WTC11 (cell line): ENCODE results near the gene SPEN. TPM values are rescaled to one million over a fixed set of nuclear protein-coding genes. Genes with fewer than 3 reads are reported as not detected.

Experiments
- ATAC-seq: fragments of 200-7000 bp; cut with Tn5 transposase; 2 replicates; pipeline ENCODE4 v1.10.0; 2021; ENCODE audit warnings: mild to moderate bottlenecking, moderate library complexity
- CTCF ChIA-PET: fragments of 300-600 bp; sonication (Branson Sonifier 250); formaldehyde crosslinking; loops from one replicate; lab custom pipeline; 2021; ENCODE audit warnings: antibody characterized with exemption; lab: Charles Lee
- POLR2A ChIA-PET: fragments of 350-600 bp; sonication (Branson Sonifier 250); formaldehyde crosslinking; loops from one replicate; lab custom pipeline; 2021; ENCODE audit warnings: antibody characterized with exemption; lab: Charles Lee
- DNase-seq: peaks from one replicate; pipeline ENCODE4 v3.0.0; 2021; ENCODE audit warnings: low spot score
- H3K27ac Mint-ChIP-seq: 2 replicates; pipeline ENCODE4 v1.8.0; 2021; ENCODE audit warnings: mixed read lengths
- H3K27me3 Mint-ChIP-seq: 2 replicates; pipeline ENCODE4 v1.8.0; 2021; ENCODE audit warnings: low read depth, mild to moderate bottlenecking, moderate library complexity, mixed read lengths
- H3K36me3 Mint-ChIP-seq: 2 replicates; pipeline ENCODE4 v1.8.0; 2021; ENCODE audit warnings: mixed read lengths
- H3K4me1 Mint-ChIP-seq: 2 replicates; pipeline ENCODE4 v1.8.0; 2022; ENCODE audit warnings: mixed read lengths
- H3K4me3 Mint-ChIP-seq: 2 replicates; pipeline ENCODE4 v1.8.0; 2021; ENCODE audit warnings: mild to moderate bottlenecking, moderate library complexity, mixed read lengths
- H3K9me3 Mint-ChIP-seq: 2 replicates; pipeline ENCODE4 v1.8.0; 2021; ENCODE audit warnings: mixed read lengths
- CBFB ChIP-seq: sonication (generic); formaldehyde crosslinking; IDR thresholded peaks from 2 replicates; pipeline ENCODE4 v1.8.1; 2022; ENCODE audit warnings: mild to moderate bottlenecking, low read depth, missing genetic modification reagents
- GTF2I ChIP-seq: fragments of 250-450 bp; sonication (Bioruptor Pico); conservative IDR thresholded peaks from 2 replicates; pipeline ENCODE4 v1.4.0; 2021; ENCODE audit warnings: mild to moderate bottlenecking
- HMGA2 ChIP-seq: fragments of 250-450 bp; sonication (Bioruptor Pico); IDR thresholded peaks from 2 replicates; pipeline ENCODE4 v1.4.0; 2021; ENCODE audit warnings: mild to moderate bottlenecking, moderate library complexity
- MXD4 ChIP-seq: fragments of 250-450 bp; sonication (Bioruptor Pico); IDR thresholded peaks from 2 replicates; pipeline ENCODE4 v1.8.0; 2021; ENCODE audit warnings: mild to moderate bottlenecking, moderate library complexity, borderline replicate concordance
- NFE2L1 ChIP-seq: sonication (generic); formaldehyde crosslinking; IDR thresholded peaks from 2 replicates; pipeline ENCODE4 v1.8.1; 2023; ENCODE audit warnings: missing genetic modification reagents
- SMAD3 ChIP-seq: sonication (generic); formaldehyde crosslinking; IDR thresholded peaks from 2 replicates; pipeline ENCODE4 v1.8.0; 2022; ENCODE audit warnings: missing genetic modification reagents, mild to moderate bottlenecking, borderline replicate concordance
- TCF7 ChIP-seq: sonication (generic); formaldehyde crosslinking; IDR thresholded peaks from 2 replicates; pipeline ENCODE4 v1.8.0; 2022; ENCODE audit warnings: mild to moderate bottlenecking, low read depth, missing genetic modification reagents, moderate library complexity
- TEAD4 ChIP-seq: sonication (generic); formaldehyde crosslinking; IDR thresholded peaks from 2 replicates; pipeline ENCODE4 v1.8.0; 2022; ENCODE audit warnings: mild to moderate bottlenecking, missing genetic modification reagents
- ZBTB21 ChIP-seq: sonication (generic); formaldehyde crosslinking; IDR thresholded peaks from 2 replicates; pipeline ENCODE4 v1.8.1; 2023; ENCODE audit warnings: mild to moderate bottlenecking, missing genetic modification reagents, borderline replicate concordance
- ZNF232 ChIP-seq: sonication (generic); formaldehyde crosslinking; IDR thresholded peaks from 2 replicates; pipeline ENCODE4 v1.8.0; 2022; ENCODE audit warnings: mild to moderate bottlenecking, missing genetic modification reagents
- total RNA-seq: library from RNA; stranded (reverse); gene quantifications from 3 replicates; pipeline ENCODE4 v1.2.3, GENCODE V29; 2021
- TF ChIP-seq, protein P1 (sequence below): sonication (generic); formaldehyde crosslinking; IDR thresholded peaks from 2 replicates; pipeline ENCODE4 v1.8.1; 2022; ENCODE audit warnings: missing genetic modification reagents, borderline replicate concordance
- TF ChIP-seq, protein P2 (sequence below): sonication (generic); formaldehyde crosslinking; IDR thresholded peaks from 2 replicates; pipeline ENCODE4 v1.8.0; 2022; ENCODE audit warnings: mild to moderate bottlenecking, missing genetic modification reagents
- TF ChIP-seq, protein P3 (sequence below): fragments of 250-450 bp; sonication (Bioruptor Pico); IDR thresholded peaks from 2 replicates; pipeline ENCODE4 v1.9.0; 2021; ENCODE audit warnings: mild to moderate bottlenecking
- TF ChIP-seq, protein P4 (sequence below): sonication (generic); formaldehyde crosslinking; IDR thresholded peaks from 2 replicates; pipeline ENCODE4 v1.8.1; 2022; ENCODE audit warnings: mild to moderate bottlenecking, moderate library complexity, missing genetic modification reagents
- TF ChIP-seq, protein P5 (sequence below): sonication (generic); formaldehyde crosslinking; IDR thresholded peaks from 2 replicates; pipeline ENCODE4 v1.8.1; 2023; ENCODE audit warnings: mild to moderate bottlenecking, moderate library complexity, missing genetic modification reagents
- TF ChIP-seq, protein P6 (sequence below): sonication (generic); formaldehyde crosslinking; IDR thresholded peaks from 2 replicates; pipeline ENCODE4 v1.8.0; 2022; ENCODE audit warnings: missing genetic modification reagents
- TF ChIP-seq, protein P7 (sequence below): sonication (generic); formaldehyde crosslinking; IDR thresholded peaks from 2 replicates; pipeline ENCODE4 v1.8.1; 2022; ENCODE audit warnings: mild to moderate bottlenecking, missing genetic modification reagents, moderate library complexity, borderline replicate concordance
- TF ChIP-seq, protein P8 (sequence below): sonication (generic); formaldehyde crosslinking; IDR thresholded peaks from 2 replicates; pipeline ENCODE4 v1.8.1; 2023; ENCODE audit warnings: mild to moderate bottlenecking, missing genetic modification reagents, moderate library complexity

Gene SPEN
- total RNA-seq, 1 experiment from 2014 or later = 48.8 TPM

DNA sequence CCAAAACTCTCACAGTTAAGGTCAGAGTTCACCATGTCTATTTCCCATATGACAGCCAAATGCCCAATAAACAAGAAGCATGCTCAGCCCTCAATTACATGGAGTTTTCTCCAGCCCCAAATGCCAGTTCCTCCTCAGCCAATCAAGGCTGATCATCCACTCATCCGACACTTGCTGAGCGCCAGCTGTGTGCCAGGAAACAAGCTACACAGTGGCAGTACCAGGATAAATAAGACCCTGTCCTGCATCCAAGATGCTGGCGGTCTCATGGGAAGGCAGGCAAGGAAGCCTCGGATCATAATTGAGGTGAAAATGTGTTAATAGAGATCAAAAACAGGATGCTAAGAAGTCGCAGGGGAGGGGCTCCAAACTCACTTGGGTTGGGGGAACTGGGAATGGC lies 120.7 kb downstream of the SPEN start:
- H3K36me3 Mint-ChIP-seq = peaks cover 41% of the 10 kb centered on the region
- no peak for ATAC-seq
- CTCF ChIA-PET = interaction anchor here (0.7 kb wide), 1 partner anchor 152 kb away, joined by 4 read pairs; no protein-coding TSS in a partner anchor
- POLR2A ChIA-PET = no interaction called here
- H3K4me1 Mint-ChIP-seq = no peaks in the 10 kb centered on the region
- no peak overlapping the region for H3K4me3 Mint-ChIP-seq
- peaks cover 12% of the 10 kb centered on the region for H3K9me3 Mint-ChIP-seq
- TF ChIP-seq, protein P1, sequence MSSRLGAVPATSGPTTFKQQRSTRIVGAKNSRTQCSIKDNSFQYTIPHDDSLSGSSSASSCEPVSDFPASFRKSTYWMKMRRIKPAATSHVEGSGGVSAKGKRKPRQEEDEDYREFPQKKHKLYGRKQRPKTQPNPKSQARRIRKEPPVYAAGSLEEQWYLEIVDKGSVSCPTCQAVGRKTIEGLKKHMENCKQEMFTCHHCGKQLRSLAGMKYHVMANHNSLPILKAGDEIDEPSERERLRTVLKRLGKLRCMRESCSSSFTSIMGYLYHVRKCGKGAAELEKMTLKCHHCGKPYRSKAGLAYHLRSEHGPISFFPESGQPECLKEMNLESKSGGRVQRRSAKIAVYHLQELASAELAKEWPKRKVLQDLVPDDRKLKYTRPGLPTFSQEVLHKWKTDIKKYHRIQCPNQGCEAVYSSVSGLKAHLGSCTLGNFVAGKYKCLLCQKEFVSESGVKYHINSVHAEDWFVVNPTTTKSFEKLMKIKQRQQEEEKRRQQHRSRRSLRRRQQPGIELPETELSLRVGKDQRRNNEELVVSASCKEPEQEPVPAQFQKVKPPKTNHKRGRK (CRISPR knock-in tag) = no peak
- no peak for TF ChIP-seq HMGA2 (CRISPR knock-in tag)
- TF ChIP-seq ZBTB21 (CRISPR knock-in tag) = no peak
- no peak for TF ChIP-seq TCF7 (CRISPR knock-in tag)
- TF ChIP-seq GTF2I (CRISPR knock-in tag) = no peak
- TF ChIP-seq, protein P2, sequence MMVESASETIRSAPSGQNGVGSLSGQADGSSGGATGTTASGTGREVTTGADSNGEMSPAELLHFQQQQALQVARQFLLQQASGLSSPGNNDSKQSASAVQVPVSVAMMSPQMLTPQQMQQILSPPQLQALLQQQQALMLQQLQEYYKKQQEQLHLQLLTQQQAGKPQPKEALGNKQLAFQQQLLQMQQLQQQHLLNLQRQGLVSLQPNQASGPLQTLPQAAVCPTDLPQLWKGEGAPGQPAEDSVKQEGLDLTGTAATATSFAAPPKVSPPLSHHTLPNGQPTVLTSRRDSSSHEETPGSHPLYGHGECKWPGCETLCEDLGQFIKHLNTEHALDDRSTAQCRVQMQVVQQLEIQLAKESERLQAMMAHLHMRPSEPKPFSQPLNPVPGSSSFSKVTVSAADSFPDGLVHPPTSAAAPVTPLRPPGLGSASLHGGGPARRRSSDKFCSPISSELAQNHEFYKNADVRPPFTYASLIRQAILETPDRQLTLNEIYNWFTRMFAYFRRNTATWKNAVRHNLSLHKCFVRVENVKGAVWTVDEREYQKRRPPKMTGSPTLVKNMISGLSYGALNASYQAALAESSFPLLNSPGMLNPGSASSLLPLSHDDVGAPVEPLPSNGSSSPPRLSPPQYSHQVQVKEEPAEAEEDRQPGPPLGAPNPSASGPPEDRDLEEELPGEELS = no peak
- TF ChIP-seq, protein P3, sequence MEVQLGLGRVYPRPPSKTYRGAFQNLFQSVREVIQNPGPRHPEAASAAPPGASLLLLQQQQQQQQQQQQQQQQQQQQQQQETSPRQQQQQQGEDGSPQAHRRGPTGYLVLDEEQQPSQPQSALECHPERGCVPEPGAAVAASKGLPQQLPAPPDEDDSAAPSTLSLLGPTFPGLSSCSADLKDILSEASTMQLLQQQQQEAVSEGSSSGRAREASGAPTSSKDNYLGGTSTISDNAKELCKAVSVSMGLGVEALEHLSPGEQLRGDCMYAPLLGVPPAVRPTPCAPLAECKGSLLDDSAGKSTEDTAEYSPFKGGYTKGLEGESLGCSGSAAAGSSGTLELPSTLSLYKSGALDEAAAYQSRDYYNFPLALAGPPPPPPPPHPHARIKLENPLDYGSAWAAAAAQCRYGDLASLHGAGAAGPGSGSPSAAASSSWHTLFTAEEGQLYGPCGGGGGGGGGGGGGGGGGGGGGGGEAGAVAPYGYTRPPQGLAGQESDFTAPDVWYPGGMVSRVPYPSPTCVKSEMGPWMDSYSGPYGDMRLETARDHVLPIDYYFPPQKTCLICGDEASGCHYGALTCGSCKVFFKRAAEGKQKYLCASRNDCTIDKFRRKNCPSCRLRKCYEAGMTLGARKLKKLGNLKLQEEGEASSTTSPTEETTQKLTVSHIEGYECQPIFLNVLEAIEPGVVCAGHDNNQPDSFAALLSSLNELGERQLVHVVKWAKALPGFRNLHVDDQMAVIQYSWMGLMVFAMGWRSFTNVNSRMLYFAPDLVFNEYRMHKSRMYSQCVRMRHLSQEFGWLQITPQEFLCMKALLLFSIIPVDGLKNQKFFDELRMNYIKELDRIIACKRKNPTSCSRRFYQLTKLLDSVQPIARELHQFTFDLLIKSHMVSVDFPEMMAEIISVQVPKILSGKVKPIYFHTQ = no peak
- TF ChIP-seq, protein P4, sequence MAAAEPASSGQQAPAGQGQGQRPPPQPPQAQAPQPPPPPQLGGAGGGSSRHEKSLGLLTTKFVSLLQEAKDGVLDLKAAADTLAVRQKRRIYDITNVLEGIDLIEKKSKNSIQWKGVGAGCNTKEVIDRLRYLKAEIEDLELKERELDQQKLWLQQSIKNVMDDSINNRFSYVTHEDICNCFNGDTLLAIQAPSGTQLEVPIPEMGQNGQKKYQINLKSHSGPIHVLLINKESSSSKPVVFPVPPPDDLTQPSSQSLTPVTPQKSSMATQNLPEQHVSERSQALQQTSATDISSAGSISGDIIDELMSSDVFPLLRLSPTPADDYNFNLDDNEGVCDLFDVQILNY (CRISPR knock-in tag) = no peak
- TF ChIP-seq, protein P5, sequence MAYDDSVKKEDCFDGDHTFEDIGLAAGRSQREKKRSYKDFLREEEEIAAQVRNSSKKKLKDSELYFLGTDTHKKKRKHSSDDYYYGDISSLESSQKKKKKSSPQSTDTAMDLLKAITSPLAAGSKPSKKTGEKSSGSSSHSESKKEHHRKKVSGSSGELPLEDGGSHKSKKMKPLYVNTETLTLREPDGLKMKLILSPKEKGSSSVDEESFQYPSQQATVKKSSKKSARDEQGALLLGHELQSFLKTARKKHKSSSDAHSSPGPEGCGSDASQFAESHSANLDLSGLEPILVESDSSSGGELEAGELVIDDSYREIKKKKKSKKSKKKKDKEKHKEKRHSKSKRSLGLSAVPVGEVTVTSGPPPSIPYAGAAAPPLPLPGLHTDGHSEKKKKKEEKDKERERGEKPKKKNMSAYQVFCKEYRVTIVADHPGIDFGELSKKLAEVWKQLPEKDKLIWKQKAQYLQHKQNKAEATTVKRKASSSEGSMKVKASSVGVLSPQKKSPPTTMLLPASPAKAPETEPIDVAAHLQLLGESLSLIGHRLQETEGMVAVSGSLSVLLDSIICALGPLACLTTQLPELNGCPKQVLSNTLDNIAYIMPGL (CRISPR knock-in tag) = no peak
- no peak for TF ChIP-seq NFE2L1 (CRISPR knock-in tag)
- H3K27me3 Mint-ChIP-seq = no peaks in the 10 kb centered on the region
- no peak overlapping the region for H3K27ac Mint-ChIP-seq
- DNase-seq = no peak

DNA sequence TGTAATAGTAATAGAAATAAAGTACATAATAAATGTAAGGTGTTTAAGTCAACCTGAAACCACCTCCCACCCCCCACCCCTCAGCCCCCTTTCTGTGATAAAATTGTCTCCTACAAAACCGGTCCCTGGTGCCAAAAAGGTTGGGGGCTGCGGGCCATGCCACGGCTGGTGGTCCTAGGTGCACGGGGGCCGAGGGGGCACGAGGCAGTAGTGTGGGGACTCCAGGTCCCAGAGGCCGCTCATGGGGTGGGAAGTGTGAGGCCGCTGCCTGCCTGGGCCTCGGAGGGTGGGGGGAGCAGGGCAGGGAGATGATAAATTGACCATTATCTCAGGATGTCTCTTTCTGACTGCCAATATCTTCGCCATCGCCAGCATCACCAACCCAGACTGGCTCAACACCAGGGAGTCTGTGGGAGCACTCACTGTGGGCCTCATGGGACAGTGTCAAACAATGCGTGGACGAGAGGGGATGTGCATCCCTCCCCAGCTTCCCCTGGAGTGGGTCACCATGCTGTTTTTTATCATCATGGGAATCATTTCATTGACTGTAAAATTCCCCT lies 121.9 kb downstream of the SPEN start:
- ChIA-PET CTCF (no interaction called here), POLR2A (no interaction called here)
- no peak for DNase-seq
- peaks cover 12% of the 10 kb centered on the region for H3K9me3 Mint-ChIP-seq
- no peak overlapping the region for H3K27ac Mint-ChIP-seq
- H3K4me1 Mint-ChIP-seq = no peaks in the 10 kb centered on the region
- TF ChIP-seq, protein P6, sequence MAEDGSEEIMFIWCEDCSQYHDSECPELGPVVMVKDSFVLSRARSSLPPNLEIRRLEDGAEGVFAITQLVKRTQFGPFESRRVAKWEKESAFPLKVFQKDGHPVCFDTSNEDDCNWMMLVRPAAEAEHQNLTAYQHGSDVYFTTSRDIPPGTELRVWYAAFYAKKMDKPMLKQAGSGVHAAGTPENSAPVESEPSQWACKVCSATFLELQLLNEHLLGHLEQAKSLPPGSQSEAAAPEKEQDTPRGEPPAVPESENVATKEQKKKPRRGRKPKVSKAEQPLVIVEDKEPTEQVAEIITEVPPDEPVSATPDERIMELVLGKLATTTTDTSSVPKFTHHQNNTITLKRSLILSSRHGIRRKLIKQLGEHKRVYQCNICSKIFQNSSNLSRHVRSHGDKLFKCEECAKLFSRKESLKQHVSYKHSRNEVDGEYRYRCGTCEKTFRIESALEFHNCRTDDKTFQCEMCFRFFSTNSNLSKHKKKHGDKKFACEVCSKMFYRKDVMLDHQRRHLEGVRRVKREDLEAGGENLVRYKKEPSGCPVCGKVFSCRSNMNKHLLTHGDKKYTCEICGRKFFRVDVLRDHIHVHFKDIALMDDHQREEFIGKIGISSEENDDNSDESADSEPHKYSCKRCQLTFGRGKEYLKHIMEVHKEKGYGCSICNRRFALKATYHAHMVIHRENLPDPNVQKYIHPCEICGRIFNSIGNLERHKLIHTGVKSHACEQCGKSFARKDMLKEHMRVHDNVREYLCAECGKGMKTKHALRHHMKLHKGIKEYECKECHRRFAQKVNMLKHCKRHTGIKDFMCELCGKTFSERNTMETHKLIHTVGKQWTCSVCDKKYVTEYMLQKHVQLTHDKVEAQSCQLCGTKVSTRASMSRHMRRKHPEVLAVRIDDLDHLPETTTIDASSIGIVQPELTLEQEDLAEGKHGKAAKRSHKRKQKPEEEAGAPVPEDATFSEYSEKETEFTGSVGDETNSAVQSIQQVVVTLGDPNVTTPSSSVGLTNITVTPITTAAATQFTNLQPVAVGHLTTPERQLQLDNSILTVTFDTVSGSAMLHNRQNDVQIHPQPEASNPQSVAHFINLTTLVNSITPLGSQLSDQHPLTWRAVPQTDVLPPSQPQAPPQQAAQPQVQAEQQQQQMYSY = no peak
- no peak for TF ChIP-seq SMAD3 (CRISPR knock-in tag)
- TF ChIP-seq MXD4 (CRISPR knock-in tag) = no peak
- TF ChIP-seq CBFB (CRISPR knock-in tag) = no peak
- no peak for TF ChIP-seq TEAD4 (CRISPR knock-in tag)
- TF ChIP-seq ZNF232 = no peak
- TF ChIP-seq, protein P7, sequence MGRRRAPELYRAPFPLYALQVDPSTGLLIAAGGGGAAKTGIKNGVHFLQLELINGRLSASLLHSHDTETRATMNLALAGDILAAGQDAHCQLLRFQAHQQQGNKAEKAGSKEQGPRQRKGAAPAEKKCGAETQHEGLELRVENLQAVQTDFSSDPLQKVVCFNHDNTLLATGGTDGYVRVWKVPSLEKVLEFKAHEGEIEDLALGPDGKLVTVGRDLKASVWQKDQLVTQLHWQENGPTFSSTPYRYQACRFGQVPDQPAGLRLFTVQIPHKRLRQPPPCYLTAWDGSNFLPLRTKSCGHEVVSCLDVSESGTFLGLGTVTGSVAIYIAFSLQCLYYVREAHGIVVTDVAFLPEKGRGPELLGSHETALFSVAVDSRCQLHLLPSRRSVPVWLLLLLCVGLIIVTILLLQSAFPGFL (CRISPR knock-in tag) = no peak
- TF ChIP-seq ZBTB21 (CRISPR knock-in tag) = no peak
- TF ChIP-seq, protein P8, sequence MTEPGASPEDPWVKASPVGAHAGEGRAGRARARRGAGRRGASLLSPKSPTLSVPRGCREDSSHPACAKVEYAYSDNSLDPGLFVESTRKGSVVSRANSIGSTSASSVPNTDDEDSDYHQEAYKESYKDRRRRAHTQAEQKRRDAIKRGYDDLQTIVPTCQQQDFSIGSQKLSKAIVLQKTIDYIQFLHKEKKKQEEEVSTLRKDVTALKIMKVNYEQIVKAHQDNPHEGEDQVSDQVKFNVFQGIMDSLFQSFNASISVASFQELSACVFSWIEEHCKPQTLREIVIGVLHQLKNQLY (CRISPR knock-in tag) = no peak
- peaks cover 41% of the 10 kb centered on the region for H3K36me3 Mint-ChIP-seq
- H3K4me3 Mint-ChIP-seq = no peak overlapping the region
- ATAC-seq = no peak
- H3K27me3 Mint-ChIP-seq = no peaks in the 10 kb centered on the region
